Retinal pigment epithelial cell (primary cell): ENCODE results near the gene TMOD2.

Source experiments
- DNase-seq: peaks from one replicate; pipeline ENCODE4 v3.0.0-alpha.2; 2010; ENCODE audit warnings: low read depth
- H3K4me3 ChIP-seq: 2 replicates; pipeline ENCODE4 v1.5.1; 2011; ENCODE audit warnings: mild to moderate bottlenecking, low read length, control low read depth, moderate library complexity
- CTCF ChIP-seq: conservative IDR thresholded peaks from 2 replicates; pipeline ENCODE4 v1.5.1; 2011; ENCODE audit warnings: low read depth, low read length, control low read depth, inconsistent platforms

Gene TMOD2

GRCh38 chr15:51750792-51751696, at the start of gene TMOD2:
Gene TMOD2 (plus strand): TSS chr15:51751597. CDS start chr15:51766442, 14,845 bp downstream.
- TF ChIP-seq CTCF: no peak
- H3K4me3 ChIP-seq: peak within 1 kb of the TSS; percentile 60
- DNase-seq: no peak

GRCh38 chr15:51702710-51703109, 48.7 kb upstream of the TMOD2 start:
- no peak for TF ChIP-seq CTCF
- DNase-seq: no peak
- no peak overlapping the region for H3K4me3 ChIP-seq

- no peak overlapping the region for H3K4me3 ChIP-seq
- TF ChIP-seq CTCF: no peak
- no peak for DNase-seq
Measured at GRCh38 chr15:51706291-51706690, 45.1 kb upstream of the TMOD2 start.

GRCh38 chr15:51706926-51707608, 44.3 kb upstream of the TMOD2 start:
- DNase-seq: no peak
- TF ChIP-seq CTCF: no peak
- H3K4me3 ChIP-seq: no peak overlapping the region

- no peak for DNase-seq
- TF ChIP-seq CTCF: no peak
- no peak overlapping the region for H3K4me3 ChIP-seq
Measured at GRCh38 chr15:51708013-51708412, 43.4 kb upstream of the TMOD2 start.

- no peak for DNase-seq
- H3K4me3 ChIP-seq: no peak overlapping the region
- no peak for TF ChIP-seq CTCF
Measured at GRCh38 chr15:51709031-51709430, 42.4 kb upstream of the TMOD2 start.
